ENCODE measurements around the gene VILL.
A peak's percentile ranks its signal among the peaks of the same experiment; 100 is the strongest.

The VILL gene

DNA sequence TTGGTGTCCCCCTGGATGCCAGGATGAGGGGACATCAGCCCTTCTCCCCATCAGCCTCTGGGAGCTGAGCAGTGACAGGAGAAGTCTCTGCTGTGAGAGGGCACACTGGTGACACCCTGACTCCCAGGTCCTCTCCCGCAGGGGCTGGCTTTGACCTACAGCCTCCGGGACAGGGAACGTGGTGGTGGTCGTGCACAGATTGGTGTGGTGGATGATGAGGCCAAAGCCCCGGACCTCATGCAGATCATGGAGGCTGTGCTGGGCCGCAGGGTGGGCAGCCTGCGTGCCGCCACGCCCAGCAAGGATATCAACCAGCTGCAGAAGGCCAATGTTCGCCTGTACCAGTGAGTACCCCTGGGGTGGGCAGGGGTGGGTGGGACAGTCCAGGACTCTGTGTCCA is 6.8 kb downstream of the VILL start:
- Histone ChIP-seq H3K4me3 (ENCODE audit: low read length) (no peak overlapping the region), H3K9me3 (replicated peaks; ENCODE audit: low read length) (no peaks in the 10 kb centered on the region), H3K4me2 (ENCODE audit: low read length) (no peak overlapping the region), H3K9ac (ENCODE audit: low read depth, low read length) (no peak overlapping the region), H3K36me3 (ENCODE audit: insufficient read depth, low read length) (no peaks in the 10 kb centered on the region), H3K27me3 (ENCODE audit: control insufficient read depth, insufficient read depth, low read length) (no peaks in the 10 kb centered on the region), H3K4me1 (ENCODE audit: control insufficient read depth, insufficient read depth, low read length) (peaks cover 26% of the 10 kb centered on the region)

DNA sequence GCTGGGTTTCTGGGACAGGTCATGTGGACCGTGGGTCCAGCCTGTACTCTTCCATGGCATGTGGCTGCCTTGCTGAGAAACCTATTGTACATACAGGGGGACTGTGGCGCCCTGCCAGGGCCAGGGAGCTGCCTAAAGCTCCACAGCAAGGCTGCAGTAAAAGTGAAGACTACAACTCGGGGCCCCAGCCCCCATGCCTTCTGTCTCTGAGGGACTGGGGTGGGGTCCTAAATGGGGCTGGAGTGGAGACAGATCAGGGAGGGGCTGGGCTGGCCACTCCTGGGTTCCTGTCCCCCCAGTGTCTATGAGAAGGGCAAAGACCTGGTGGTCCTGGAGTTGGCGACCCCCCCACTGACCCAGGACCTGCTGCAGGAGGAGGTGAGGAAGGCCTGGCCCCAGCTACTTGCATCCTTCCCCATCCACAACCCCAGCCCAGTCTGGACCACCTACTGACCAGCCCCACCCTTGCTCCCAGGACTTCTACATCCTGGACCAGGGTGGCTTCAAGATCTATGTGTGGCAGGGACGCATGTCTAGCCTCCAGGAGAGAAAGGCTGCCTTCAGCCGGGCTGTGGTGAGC is 7.3 kb downstream of the VILL start:
- Histone ChIP-seq H3K4me2 (ENCODE audit: low read length) (no peak overlapping the region), H3K9ac (ENCODE audit: low read depth, low read length) (peak overlapping the region; percentile 80), H3K4me1 (ENCODE audit: control insufficient read depth, insufficient read depth, low read length) (peaks cover 26% of the 10 kb centered on the region), H3K36me3 (ENCODE audit: insufficient read depth, low read length) (no peaks in the 10 kb centered on the region), H3K4me3 (ENCODE audit: low read length) (no peak overlapping the region), H3K9me3 (replicated peaks; ENCODE audit: low read length) (no peaks in the 10 kb centered on the region), H3K27me3 (ENCODE audit: control insufficient read depth, insufficient read depth, low read length) (no peaks in the 10 kb centered on the region)

DNA sequence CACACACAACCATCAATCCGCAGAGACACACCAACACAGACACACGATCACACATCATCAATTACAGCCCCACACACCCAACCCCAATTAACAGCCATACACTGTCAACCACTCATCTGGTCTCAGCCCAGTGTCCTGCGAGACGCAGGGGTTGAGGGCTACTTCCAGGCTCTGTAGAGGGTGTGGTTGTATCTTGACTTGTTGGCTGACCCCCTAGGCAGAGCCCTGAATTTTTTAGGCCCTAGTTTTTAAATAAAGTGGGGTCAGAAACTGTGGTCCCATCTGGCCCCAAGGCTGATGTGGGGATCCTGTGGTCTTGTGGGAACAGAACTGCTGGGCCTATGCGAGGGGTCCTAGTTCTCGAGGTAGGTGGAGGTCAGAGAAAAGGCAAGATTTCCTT is 9.2 kb downstream of the VILL start:
- no peaks in the 10 kb centered on the region for H3K9me3 ChIP-seq (replicated peaks; ENCODE audit: low read length)
- H3K27me3 ChIP-seq (ENCODE audit: control insufficient read depth, insufficient read depth, low read length), result no peaks in the 10 kb centered on the region
- H3K4me1 ChIP-seq (ENCODE audit: control insufficient read depth, insufficient read depth, low read length), result peaks cover 12% of the 10 kb centered on the region
- H3K9ac ChIP-seq (ENCODE audit: low read depth, low read length), result no peak overlapping the region
- no peak overlapping the region for H3K4me3 ChIP-seq (ENCODE audit: low read length)
- H3K4me2 ChIP-seq (ENCODE audit: low read length), result no peak overlapping the region
- H3K36me3 ChIP-seq (ENCODE audit: insufficient read depth, low read length), result no peaks in the 10 kb centered on the region

DNA sequence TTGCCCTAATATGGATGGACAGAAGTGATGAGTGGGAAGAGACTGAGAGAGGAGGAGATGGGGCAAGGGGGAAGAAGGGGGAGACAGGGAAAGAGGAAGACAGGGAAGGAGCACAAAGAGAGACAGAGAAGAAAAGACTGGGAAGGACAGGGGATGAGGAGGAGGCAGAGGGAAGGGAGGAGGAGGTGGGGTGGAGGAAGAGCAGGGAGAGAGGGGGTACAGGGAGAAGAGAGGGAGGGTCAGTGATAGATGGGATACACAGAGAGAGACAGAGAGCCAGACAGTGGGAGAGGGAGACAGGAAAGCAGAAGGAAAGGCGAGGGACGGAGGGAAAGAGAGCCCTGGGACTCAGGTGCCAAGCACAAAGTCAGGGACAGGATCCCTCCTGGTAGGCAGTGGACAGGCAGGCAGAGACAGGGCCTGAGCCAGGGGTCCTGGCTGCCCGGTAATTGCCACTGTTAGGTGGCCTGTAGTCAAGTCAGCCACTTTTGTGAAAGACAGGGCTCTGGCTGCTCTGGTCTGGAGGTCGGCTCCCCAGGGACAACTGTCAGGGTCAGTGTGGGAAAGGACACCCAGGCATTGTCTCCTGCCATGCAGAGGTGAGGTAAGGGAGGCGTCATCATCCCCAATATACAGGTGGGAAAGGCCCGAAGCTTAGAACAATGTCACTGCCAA is 9.8 kb downstream of the VILL start:
- Histone ChIP-seq H3K4me1 (ENCODE audit: control insufficient read depth, insufficient read depth, low read length) (peaks cover 7% of the 10 kb centered on the region), H3K36me3 (ENCODE audit: insufficient read depth, low read length) (no peaks in the 10 kb centered on the region), H3K9me3 (replicated peaks; ENCODE audit: low read length) (no peaks in the 10 kb centered on the region), H3K27me3 (ENCODE audit: control insufficient read depth, insufficient read depth, low read length) (no peaks in the 10 kb centered on the region), H3K9ac (ENCODE audit: low read depth, low read length) (no peak overlapping the region), H3K4me2 (ENCODE audit: low read length) (no peak overlapping the region), H3K4me3 (ENCODE audit: low read length) (no peak overlapping the region)

DNA sequence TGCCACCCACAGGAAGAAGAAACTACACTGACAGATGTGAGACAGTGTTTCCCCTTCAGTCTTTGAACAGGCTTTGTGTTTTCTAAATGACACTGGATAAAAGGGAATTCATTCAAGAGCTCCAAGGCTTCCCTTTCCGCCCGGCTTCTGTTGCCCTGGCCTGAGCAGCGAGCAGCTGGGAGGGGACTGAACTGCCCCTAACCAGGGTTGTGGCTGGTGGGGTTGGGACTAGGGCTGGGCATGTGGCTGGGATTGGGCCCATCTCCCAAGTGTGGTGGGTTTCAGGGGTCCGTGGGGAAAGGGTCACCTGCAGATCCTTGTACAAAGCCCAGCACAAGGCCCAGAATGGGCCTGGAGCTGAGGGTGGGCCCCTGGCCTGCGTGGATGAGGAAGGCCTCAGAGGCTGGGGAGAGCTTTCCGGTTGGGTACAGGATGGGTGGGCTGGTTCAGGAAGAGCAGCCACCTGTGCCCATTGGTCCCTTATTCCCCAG is 10.4 kb downstream of the VILL start:
- Histone ChIP-seq H3K9ac (ENCODE audit: low read depth, low read length) (no peak overlapping the region), H3K36me3 (ENCODE audit: insufficient read depth, low read length) (peaks cover 4% of the 10 kb centered on the region)

DNA sequence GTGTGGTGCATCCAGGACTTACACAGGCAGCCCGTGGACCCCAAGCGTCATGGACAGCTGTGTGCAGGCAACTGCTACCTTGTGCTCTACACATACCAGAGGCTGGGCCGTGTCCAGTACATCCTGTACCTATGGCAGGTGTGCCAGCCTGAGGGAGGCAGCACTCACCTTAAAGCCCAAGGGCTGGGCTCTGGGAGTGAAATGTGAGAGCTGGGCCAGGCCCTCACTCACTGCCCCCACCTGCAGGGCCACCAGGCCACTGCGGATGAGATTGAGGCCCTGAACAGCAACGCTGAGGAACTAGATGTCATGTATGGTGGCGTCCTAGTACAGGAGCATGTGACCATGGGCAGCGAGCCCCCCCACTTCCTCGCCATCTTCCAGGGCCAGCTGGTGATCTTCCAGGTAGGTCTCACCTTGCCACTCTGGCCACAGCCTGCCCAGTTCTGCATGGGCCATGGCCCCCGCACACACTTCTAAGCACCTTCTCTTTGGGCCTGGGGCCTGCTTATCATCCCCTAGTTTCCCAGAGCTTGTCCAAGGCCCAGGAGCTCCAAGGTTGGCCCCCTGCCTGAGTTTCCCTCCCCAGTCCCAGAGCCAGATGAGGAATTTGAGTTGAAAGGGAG is 11.0 kb downstream of the VILL start:
- Histone ChIP-seq H3K36me3 (ENCODE audit: insufficient read depth, low read length) (peaks cover 9% of the 10 kb centered on the region), H3K4me3 (ENCODE audit: low read length) (no peak overlapping the region), H3K9ac (ENCODE audit: low read depth, low read length) (no peak overlapping the region), H3K4me2 (ENCODE audit: low read length) (no peak overlapping the region), H3K9me3 (replicated peaks; ENCODE audit: low read length) (no peaks in the 10 kb centered on the region), H3K4me1 (ENCODE audit: control insufficient read depth, insufficient read depth, low read length) (peaks cover 7% of the 10 kb centered on the region), H3K27me3 (ENCODE audit: control insufficient read depth, insufficient read depth, low read length) (no peaks in the 10 kb centered on the region)

More for the DNA sequence above, 10.4 kb downstream of the VILL start:
- H3K4me3 ChIP-seq (ENCODE audit: low read length), result no peak overlapping the region
- peaks cover 7% of the 10 kb centered on the region for H3K4me1 ChIP-seq (ENCODE audit: control insufficient read depth, insufficient read depth, low read length)
- H3K9me3 ChIP-seq (replicated peaks; ENCODE audit: low read length), result no peaks in the 10 kb centered on the region
- H3K4me2 ChIP-seq (ENCODE audit: low read length), result no peak overlapping the region
- H3K27me3 ChIP-seq (ENCODE audit: control insufficient read depth, insufficient read depth, low read length), result no peaks in the 10 kb centered on the region

DNA sequence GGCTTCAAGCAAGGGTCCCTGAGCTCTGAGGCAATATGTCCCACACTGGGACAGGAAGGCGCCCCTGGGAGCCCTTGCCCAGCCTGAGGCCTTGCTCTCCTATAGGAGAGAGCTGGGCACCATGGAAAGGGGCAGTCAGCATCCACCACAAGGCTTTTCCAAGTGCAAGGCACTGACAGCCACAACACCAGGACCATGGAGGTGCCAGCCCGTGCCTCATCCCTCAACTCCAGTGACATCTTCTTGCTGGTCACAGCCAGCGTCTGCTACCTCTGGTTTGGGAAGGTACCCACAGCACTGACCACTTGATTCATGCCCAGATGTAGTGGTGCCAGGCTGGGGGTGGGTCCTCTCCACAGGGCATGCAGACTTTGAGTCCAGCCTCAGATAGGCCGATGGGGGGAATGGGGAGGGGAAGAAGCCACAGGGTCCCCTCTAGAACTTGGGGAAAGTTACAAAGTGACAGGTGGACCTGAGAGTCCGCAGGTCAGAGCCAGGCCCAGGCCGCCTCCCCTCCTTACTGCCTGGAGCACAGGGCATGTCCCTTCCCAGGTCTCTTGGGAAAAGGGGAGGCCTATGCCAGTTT is 11.8 kb downstream of the VILL start:
- no peaks in the 10 kb centered on the region for H3K27me3 ChIP-seq (ENCODE audit: control insufficient read depth, insufficient read depth, low read length)
- H3K4me1 ChIP-seq (ENCODE audit: control insufficient read depth, insufficient read depth, low read length), result peaks cover 7% of the 10 kb centered on the region
- H3K9ac ChIP-seq (ENCODE audit: low read depth, low read length), result no peak overlapping the region
- H3K36me3 ChIP-seq (ENCODE audit: insufficient read depth, low read length), result peaks cover 17% of the 10 kb centered on the region
- H3K4me3 ChIP-seq (ENCODE audit: low read length), result no peak overlapping the region
- H3K9me3 ChIP-seq (replicated peaks; ENCODE audit: low read length), result no peaks in the 10 kb centered on the region
- no peak overlapping the region for H3K4me2 ChIP-seq (ENCODE audit: low read length)

DNA sequence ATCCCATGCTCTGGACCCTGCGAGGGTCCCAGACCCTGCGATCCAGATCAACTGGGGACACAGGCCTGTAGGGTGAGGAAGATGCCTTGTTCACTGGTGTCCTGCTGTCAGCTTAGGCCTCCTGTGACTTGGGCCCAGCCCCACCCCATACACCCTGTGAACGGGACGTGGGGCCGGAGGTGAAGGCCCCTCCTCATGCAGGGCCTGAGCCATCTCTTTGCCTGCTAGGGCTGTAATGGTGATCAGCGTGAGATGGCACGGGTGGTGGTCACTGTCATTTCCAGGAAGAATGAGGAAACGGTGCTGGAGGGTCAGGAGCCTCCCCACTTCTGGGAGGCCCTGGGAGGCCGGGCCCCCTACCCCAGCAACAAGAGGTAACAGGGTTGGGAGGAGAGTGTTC is 12.4 kb downstream of the VILL start:
- H3K9ac ChIP-seq (ENCODE audit: low read depth, low read length), result no peak overlapping the region
- no peak overlapping the region for H3K4me3 ChIP-seq (ENCODE audit: low read length)
- H3K36me3 ChIP-seq (ENCODE audit: insufficient read depth, low read length), result peaks cover 22% of the 10 kb centered on the region
- no peaks in the 10 kb centered on the region for H3K9me3 ChIP-seq (replicated peaks; ENCODE audit: low read length)
- H3K4me2 ChIP-seq (ENCODE audit: low read length), result no peak overlapping the region
- peaks cover 7% of the 10 kb centered on the region for H3K4me1 ChIP-seq (ENCODE audit: control insufficient read depth, insufficient read depth, low read length)
- H3K27me3 ChIP-seq (ENCODE audit: control insufficient read depth, insufficient read depth, low read length), result no peaks in the 10 kb centered on the region

DNA sequence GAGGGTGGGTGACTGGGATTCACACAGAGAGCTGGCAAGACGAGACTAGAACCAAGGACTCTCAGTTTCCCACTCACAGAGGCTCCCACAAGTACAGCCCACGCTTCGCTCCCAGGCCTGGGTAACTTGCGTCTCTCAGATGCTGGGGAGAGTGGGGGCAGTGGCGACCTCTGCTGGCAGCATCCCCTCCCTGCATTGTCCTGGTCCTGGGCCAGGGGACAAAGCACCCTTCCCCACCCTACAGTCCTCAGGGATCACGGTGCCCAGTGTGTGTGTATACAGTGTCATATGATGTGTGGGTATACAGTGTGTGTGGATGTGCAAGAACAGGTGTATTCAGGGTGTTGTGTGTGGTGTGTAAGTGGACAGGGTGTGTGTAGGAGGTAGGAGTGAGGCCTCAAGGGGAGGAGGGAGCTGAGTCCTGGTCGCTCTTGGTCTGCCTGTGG is 12.8 kb downstream of the VILL start:
- no peak overlapping the region for H3K4me3 ChIP-seq (ENCODE audit: low read length)
- H3K4me1 ChIP-seq (ENCODE audit: control insufficient read depth, insufficient read depth, low read length), result peaks cover 4% of the 10 kb centered on the region

DNA sequence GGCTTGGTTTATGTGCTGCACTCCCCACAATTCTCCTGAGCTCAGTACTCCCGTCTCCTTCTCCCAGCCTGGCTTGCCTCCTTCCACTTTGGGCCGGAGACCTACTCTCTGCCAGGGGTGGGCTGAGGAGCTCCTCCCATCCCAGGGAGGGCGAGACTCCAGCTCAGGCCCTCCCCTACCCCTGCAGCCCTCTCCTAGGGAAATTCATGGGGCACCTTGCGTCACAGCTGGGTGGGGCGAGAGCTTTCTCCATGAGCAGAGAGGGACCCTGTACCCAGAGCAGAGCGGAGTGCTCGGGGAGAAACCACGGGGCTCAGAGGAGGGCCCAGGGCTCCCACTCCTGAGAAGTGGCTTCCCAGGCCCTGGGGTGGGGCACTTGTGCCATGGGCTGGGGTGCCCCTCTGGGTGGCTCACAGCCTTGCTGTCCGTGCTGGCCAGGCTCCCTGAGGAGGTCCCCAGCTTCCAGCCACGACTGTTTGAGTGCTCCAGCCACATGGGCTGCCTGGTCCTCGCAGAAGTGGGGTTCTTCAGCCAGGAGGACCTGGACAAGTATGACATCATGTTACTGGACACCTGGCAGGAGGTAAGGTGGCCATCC is 13.3 kb downstream of the VILL start:
- peaks cover 32% of the 10 kb centered on the region for H3K36me3 ChIP-seq (ENCODE audit: insufficient read depth, low read length)
- no peaks in the 10 kb centered on the region for H3K9me3 ChIP-seq (replicated peaks; ENCODE audit: low read length)

More for the DNA sequence above, 12.8 kb downstream of the VILL start:
- Histone ChIP-seq H3K27me3 (ENCODE audit: control insufficient read depth, insufficient read depth, low read length) (no peaks in the 10 kb centered on the region), H3K4me2 (ENCODE audit: low read length) (no peak overlapping the region), H3K9me3 (replicated peaks; ENCODE audit: low read length) (no peaks in the 10 kb centered on the region), H3K36me3 (ENCODE audit: insufficient read depth, low read length) (peaks cover 27% of the 10 kb centered on the region), H3K9ac (ENCODE audit: low read depth, low read length) (no peak overlapping the region)

DNA sequence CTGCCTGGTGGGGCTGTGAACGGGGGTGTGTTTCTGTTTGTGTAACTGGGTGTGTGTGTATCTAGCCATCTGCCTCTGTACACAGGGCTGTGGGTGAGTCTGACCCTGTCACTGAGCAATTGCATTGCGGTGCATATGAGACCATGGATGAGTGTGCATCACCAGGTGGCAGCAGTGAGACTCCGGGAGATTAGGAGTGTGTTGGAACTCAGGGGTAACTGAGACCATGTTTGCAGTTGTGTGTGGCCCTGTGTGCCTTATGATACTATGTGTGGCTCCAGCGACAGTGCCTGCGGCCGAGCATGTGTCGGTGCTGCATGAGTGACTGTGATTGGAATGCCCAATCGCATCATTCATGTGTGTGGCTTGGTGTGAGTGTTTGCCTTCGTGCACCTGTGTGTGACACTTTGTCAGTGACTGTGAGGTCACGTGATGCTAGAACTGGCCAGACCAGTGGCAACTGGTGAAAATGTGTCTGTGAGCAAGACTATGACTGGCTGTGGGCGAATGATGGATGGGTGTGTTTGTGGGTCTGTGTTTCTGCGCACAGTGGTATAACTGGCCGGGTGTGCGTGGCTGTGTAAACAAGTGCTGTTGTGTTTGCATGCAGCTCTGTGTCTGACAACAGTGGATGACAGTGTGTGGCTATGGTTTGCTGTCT is 14.0 kb downstream of the VILL start:
- peaks cover 35% of the 10 kb centered on the region for H3K36me3 ChIP-seq (ENCODE audit: insufficient read depth, low read length)
- no peak overlapping the region for H3K9ac ChIP-seq (ENCODE audit: low read depth, low read length)
- H3K9me3 ChIP-seq (replicated peaks; ENCODE audit: low read length), result no peaks in the 10 kb centered on the region
- no peaks in the 10 kb centered on the region for H3K4me1 ChIP-seq (ENCODE audit: control insufficient read depth, insufficient read depth, low read length)
- no peak overlapping the region for H3K4me2 ChIP-seq (ENCODE audit: low read length)
- H3K4me3 ChIP-seq (ENCODE audit: low read length), result no peak overlapping the region
- no peaks in the 10 kb centered on the region for H3K27me3 ChIP-seq (ENCODE audit: control insufficient read depth, insufficient read depth, low read length)

More for the DNA sequence above, 13.3 kb downstream of the VILL start:
- H3K4me3 ChIP-seq (ENCODE audit: low read length), result no peak overlapping the region
- H3K9ac ChIP-seq (ENCODE audit: low read depth, low read length), result no peak overlapping the region
- H3K27me3 ChIP-seq (ENCODE audit: control insufficient read depth, insufficient read depth, low read length), result no peaks in the 10 kb centered on the region
- H3K4me1 ChIP-seq (ENCODE audit: control insufficient read depth, insufficient read depth, low read length), result no peaks in the 10 kb centered on the region
- H3K4me2 ChIP-seq (ENCODE audit: low read length), result no peak overlapping the region

All from skeletal muscle satellite cell (primary cell).